HPDE6-E6E7 (cell line): ENCODE data around the gene TTC39B.

Experiments
- DNase-seq: peaks from one replicate; pipeline ENCODE4 v3.0.0; 2011; ENCODE audit warnings: missing footprints; ENCODE audit errors: extremely low spot score

The TTC39B gene

GRCh38 chr9:15304632-15305031 lies 2.4 kb downstream of the TTC39B start:
- DNase-seq = no peak

- no peak for DNase-seq
These were observed 6.8 kb downstream of the TTC39B start for GRCh38 chr9:15300218-15300617.

- no peak for DNase-seq
These were observed 7.6 kb downstream of the TTC39B start for GRCh38 chr9:15299374-15299939.

GRCh38 chr9:15298362-15298761 lies 8.7 kb downstream of the TTC39B start:
- no peak for DNase-seq

- peak; percentile 21 for DNase-seq
These were observed 11.1 kb downstream of the TTC39B start for GRCh38 chr9:15295761-15296405.

- no peak for DNase-seq
These were observed 12.4 kb downstream of the TTC39B start for GRCh38 chr9:15294604-15295003.

GRCh38 chr9:15293804-15294316 lies 13.2 kb downstream of the TTC39B start:
- DNase-seq = no peak

- DNase-seq = no peak
These were observed 13.9 kb downstream of the TTC39B start for GRCh38 chr9:15293084-15293483.

GRCh38 chr9:15289603-15290002 lies 17.4 kb downstream of the TTC39B start:
- DNase-seq = no peak

GRCh38 chr9:15287309-15287708 lies 19.7 kb downstream of the TTC39B start:
- DNase-seq = no peak

- no peak for DNase-seq
These were observed 20.7 kb downstream of the TTC39B start for GRCh38 chr9:15286161-15286821.

GRCh38 chr9:15282567-15283285 lies 24.3 kb downstream of the TTC39B start:
- DNase-seq = no peak

- DNase-seq = no peak
These were observed 26.4 kb downstream of the TTC39B start for GRCh38 chr9:15280647-15281046.

- no peak for DNase-seq
These were observed 28.2 kb downstream of the TTC39B start for GRCh38 chr9:15278839-15279238.

GRCh38 chr9:15278091-15278687 lies 28.8 kb downstream of the TTC39B start:
- DNase-seq = no peak

- no peak for DNase-seq
These were observed 29.5 kb downstream of the TTC39B start for GRCh38 chr9:15277400-15278090.

- no peak for DNase-seq
These were observed 30.6 kb downstream of the TTC39B start for GRCh38 chr9:15276328-15276938.

- DNase-seq = no peak
These were observed 32.6 kb downstream of the TTC39B start for GRCh38 chr9:15274425-15274824.

- DNase-seq = no peak
These were observed 34.6 kb downstream of the TTC39B start for GRCh38 chr9:15272377-15272928.

- no peak for DNase-seq
These were observed 35.6 kb downstream of the TTC39B start for GRCh38 chr9:15271403-15271802.

GRCh38 chr9:15268782-15269181 lies 38.2 kb downstream of the TTC39B start:
- no peak for DNase-seq
